Measurements from ENCODE around the gene RIMS3.

DNA sequence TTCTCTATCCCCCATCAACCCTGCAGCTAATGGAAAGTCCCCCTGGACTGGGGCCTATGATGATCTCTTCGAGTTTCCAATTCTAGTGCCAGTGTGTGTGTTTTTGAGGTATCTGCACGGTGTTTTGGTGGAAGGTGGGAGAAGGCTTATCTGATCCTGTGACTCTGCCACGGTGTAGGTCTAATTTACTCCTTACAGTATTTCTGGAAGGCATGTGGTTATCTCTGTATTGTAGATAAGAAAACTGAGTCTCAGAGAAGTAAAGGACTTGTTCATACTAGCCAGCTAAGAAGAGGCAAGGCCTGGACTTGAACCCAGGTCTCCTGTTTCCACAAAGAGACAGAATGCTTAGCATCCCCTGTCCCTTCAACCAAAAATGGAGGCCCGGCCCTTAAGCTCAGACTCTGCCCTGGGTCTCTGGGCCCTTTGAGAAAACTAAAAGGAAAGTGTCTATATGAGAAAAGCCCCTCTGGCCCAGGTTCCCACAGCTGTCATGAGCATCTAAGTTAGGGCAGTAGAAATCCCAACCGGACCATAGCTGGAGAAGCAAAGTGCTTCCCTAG is 20.3 kb downstream of the RIMS3 start:
- TF ChIP-seq, protein P1, sequence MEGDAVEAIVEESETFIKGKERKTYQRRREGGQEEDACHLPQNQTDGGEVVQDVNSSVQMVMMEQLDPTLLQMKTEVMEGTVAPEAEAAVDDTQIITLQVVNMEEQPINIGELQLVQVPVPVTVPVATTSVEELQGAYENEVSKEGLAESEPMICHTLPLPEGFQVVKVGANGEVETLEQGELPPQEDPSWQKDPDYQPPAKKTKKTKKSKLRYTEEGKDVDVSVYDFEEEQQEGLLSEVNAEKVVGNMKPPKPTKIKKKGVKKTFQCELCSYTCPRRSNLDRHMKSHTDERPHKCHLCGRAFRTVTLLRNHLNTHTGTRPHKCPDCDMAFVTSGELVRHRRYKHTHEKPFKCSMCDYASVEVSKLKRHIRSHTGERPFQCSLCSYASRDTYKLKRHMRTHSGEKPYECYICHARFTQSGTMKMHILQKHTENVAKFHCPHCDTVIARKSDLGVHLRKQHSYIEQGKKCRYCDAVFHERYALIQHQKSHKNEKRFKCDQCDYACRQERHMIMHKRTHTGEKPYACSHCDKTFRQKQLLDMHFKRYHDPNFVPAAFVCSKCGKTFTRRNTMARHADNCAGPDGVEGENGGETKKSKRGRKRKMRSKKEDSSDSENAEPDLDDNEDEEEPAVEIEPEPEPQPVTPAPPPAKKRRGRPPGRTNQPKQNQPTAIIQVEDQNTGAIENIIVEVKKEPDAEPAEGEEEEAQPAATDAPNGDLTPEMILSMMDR (IDR thresholded peaks at IDR 0.05; ENCODE audit: low read length), result no peak
- no peak for TF ChIP-seq EZH2 (IDR thresholded peaks at IDR 0.05; ENCODE audit: borderline replicate concordance, low read length)
